HG03342 (cell line): Measurements from ENCODE around the gene OR51E2.
"Not testable (repeated sequence)": the region's sequence is repeated elsewhere in the genome, so short reads cannot be mapped to it uniquely, and the experiment has no call there.

Experiments
- ATAC-seq: cut with Tn5 transposase; IDR thresholded peaks from one replicate; pipeline ENCODE4 v1.9.1; 2021; ENCODE audit warnings: mild to moderate bottlenecking, moderate library complexity; ENCODE audit not compliant: unreplicated experiment

Gene OR51E2

GRCh38 chr11:4697585-4697984 lies at the start of gene OR51E2:
Gene OR51E2, minus strand, starts transcription at chr11:4697853. Its CDS starts 15,142 bp downstream, at chr11:4682711.
- ATAC-seq, result no peak

- no peak for ATAC-seq
These were observed 43.1 kb upstream of the OR51E2 start for GRCh38 chr11:4740735-4741134.

- no peak for ATAC-seq
These were observed 29.5 kb upstream of the OR51E2 start for GRCh38 chr11:4727171-4727570.

- ATAC-seq, result not testable (repeated sequence)
These were observed 25.2 kb upstream of the OR51E2 start for GRCh38 chr11:4722616-4723534.

- ATAC-seq, result no peak
These were observed 16.6 kb upstream of the OR51E2 start for GRCh38 chr11:4714300-4714699.

- no peak for ATAC-seq
These were observed 15.6 kb upstream of the OR51E2 start for GRCh38 chr11:4713241-4713640.

GRCh38 chr11:4704790-4705334 lies 7.2 kb upstream of the OR51E2 start:
- ATAC-seq, result no peak

GRCh38 chr11:4704054-4704789 lies 6.6 kb upstream of the OR51E2 start, which contains the start of gene MMP26:
Gene MMP26, plus strand, starts transcription at chr11:4704784.
- peak; percentile 46 for ATAC-seq

- no peak for ATAC-seq
These were observed 2.8 kb upstream of the OR51E2 start for GRCh38 chr11:4700436-4700820.

GRCh38 chr11:4699697-4700435 lies 2.2 kb upstream of the OR51E2 start:
- peak; percentile 91 for ATAC-seq

- ATAC-seq, result no peak
These were observed 2.2 kb downstream of the OR51E2 start for GRCh38 chr11:4695442-4695841.

GRCh38 chr11:4684631-4685285 lies 12.9 kb downstream of the OR51E2 start:
- ATAC-seq, result no peak

GRCh38 chr11:4682623-4683419 lies 14.8 kb downstream of the OR51E2 start:
- ATAC-seq, result no peak

GRCh38 chr11:4680341-4680740 lies 17.3 kb downstream of the OR51E2 start:
- ATAC-seq, result no peak

GRCh38 chr11:4677948-4678347 lies 19.7 kb downstream of the OR51E2 start:
- ATAC-seq, result no peak

GRCh38 chr11:4673781-4674180 lies 23.9 kb downstream of the OR51E2 start:
- no peak for ATAC-seq

- ATAC-seq, result no peak
These were observed 25.2 kb downstream of the OR51E2 start for GRCh38 chr11:4672470-4672869.

GRCh38 chr11:4671741-4672140 lies 25.9 kb downstream of the OR51E2 start:
- ATAC-seq, result no peak

- no peak for ATAC-seq
These were observed 32.2 kb downstream of the OR51E2 start for GRCh38 chr11:4665424-4665823.

GRCh38 chr11:4664786-4665185 lies 32.9 kb downstream of the OR51E2 start:
- no peak for ATAC-seq
